Heart left ventricle (tissue), 13 donors: ENCODE results near the gene DNASE2B.

Experiments
- CTCF ChIP-seq, 12 donors: fragments of 200-600 bp; sonication (generic) in 4 of 12; IDR thresholded peaks; one replicate each; pipeline versions ENCODE4 v1.5.0 to v1.8.0; 2018 to 2022; ENCODE audit warnings: antibody characterized with exemption in 12 of 12, mild to moderate bottlenecking in 5 of 12
- POLR2A ChIP-seq, 2 donors: fragments of 450-650 bp; IDR thresholded peaks; one replicate each; pipeline ENCODE4 v1.6.1; 2017; ENCODE audit warnings: antibody characterized with exemption in 2 of 2, mild to moderate bottlenecking in 2 of 2, moderate library complexity in 2 of 2
- donor health status: ischemic (EF 13 %, LVEDD 7.1; RV severe dilation, severe dysfunction).
- donor health status: DM: no; HTN: yes; CAD: no.
- donor health status: DM: no; HTN: no; CAD: no.
- donor health status: ischemic (EF 25% LVEDD 6.9; RV normal size, moderate dysfunction).
- donor health status: ischemic (EF 25% LVEDD 5.7; RV mildly dilated, moderate dysfunction).
- donor health status: ischemic (EF 35%, LVEDD 5.7; RV mildly dilated, moderate dysfunction).
- donor health status: nonischemic (EF 11% LVEDD 7.7; RV severe dilation, severe dysfunction).
- donor health status: DM: yes; HTN: yes; CAD: no.
- donor health status: PGD.
- donor health status: ischemic (EF 29% LVEDD 5.4; RV normal size, mild dysfunction).
- donor health status: nonischemic (EF 23%, LVEDD 6.1; RV moderate dilation, normal function).

GRCh38 chr1:84386716-84387479 is 11.4 kb upstream of the DNASE2B start:
- TF ChIP-seq POLR2A (IDR thresholded peaks at IDR 0.05), result no peak
- no peak for TF ChIP-seq CTCF (IDR thresholded peaks at IDR 0.05)
